ENCODE data around the gene BAIAP2.

- TF ChIP-seq CTCF (IDR thresholded peaks at IDR 0.05; ENCODE audit: extremely low read depth in 1 of 2, insufficient read depth in 1 of 2, low read depth in 1 of 2, low read length in 2 of 2) (no peak), POLR2AphosphoS5 (IDR thresholded peaks at IDR 0.05; ENCODE audit: insufficient read depth, low read depth, low read length) (no peak), EZH2 (IDR thresholded peaks at IDR 0.05; ENCODE audit: borderline replicate concordance, low read depth, low read length, severe bottlenecking) (no peak), POLR2A (IDR thresholded peaks at IDR 0.05; ENCODE audit: low read depth, low read length) (no peak), MAX (IDR thresholded peaks at IDR 0.05; ENCODE audit: insufficient read depth, insufficient read length) (no peak), JUN (IDR thresholded peaks at IDR 0.05; ENCODE audit: borderline replicate concordance, insufficient read depth, insufficient read length, low read depth) (no peak), GATA2 (IDR thresholded peaks at IDR 0.05; ENCODE audit: insufficient read depth, insufficient read length, low read depth, low read length) (no peak), MYC (IDR thresholded peaks at IDR 0.05; ENCODE audit: low read depth, low read length) (no peak), FOS (IDR thresholded peaks at IDR 0.05; ENCODE audit: borderline replicate concordance, insufficient read depth, low read length) (no peak)
These were observed 105.7 kb downstream of the BAIAP2 start for GRCh38 chr17:81140695-81141094.

All from endothelial cell of umbilical vein (primary cell).